GM18526 (cell line): ENCODE results near the gene FAM161A.

Source experiments
- POLR2A ChIP-seq: IDR thresholded peaks from 3 replicates; pipeline ENCODE4 v1.6.1; 2011; ENCODE audit not compliant: insufficient read length; ENCODE audit errors: extremely low read depth

The FAM161A gene

GRCh38 chr2:61792355-61792890 is 61.4 kb downstream of the FAM161A start:
- TF ChIP-seq POLR2A = no peak

- no peak for TF ChIP-seq POLR2A
Observed at GRCh38 chr2:61789807-61790602, 63.9 kb downstream of the FAM161A start.

GRCh38 chr2:61787941-61788563 is 65.8 kb downstream of the FAM161A start:
- no peak for TF ChIP-seq POLR2A

- no peak for TF ChIP-seq POLR2A
Observed at GRCh38 chr2:61786876-61787275, 67.0 kb downstream of the FAM161A start.

GRCh38 chr2:61785583-61785982 is 68.3 kb downstream of the FAM161A start:
- TF ChIP-seq POLR2A = no peak

- no peak for TF ChIP-seq POLR2A
Observed at GRCh38 chr2:61784643-61785042, 69.2 kb downstream of the FAM161A start.

- no peak for TF ChIP-seq POLR2A
Observed at GRCh38 chr2:61775956-61776570, 77.8 kb downstream of the FAM161A start.
